Lower lobe of right lung (tissue), 2 donors: ENCODE data around the gene ADIRF. TPM values are rescaled to one million over a fixed set of nuclear protein-coding genes. Genes with fewer than 3 reads are reported as not detected.
"Not testable (repeated sequence)": the region's sequence is repeated elsewhere in the genome, so short reads cannot be mapped to it uniquely, and the experiment has no call there.

Experiments
- ATAC-seq, 2 donors: fragments of 200-7000 bp; cut with Tn5 transposase; one replicate each; pipeline ENCODE4 v1.9.1; 2020 to 2022; ENCODE audit warnings: mild to moderate bottlenecking in 2 of 2, moderate library complexity in 2 of 2
- DNase-seq: peaks from one replicate; pipeline ENCODE4 v3.0.0-alpha.2; 2020
- H3K27ac ChIP-seq: fragments of 200-600 bp; one replicate; pipeline ENCODE4 v1.8.0; 2022
- H3K27me3 ChIP-seq: fragments of 200-600 bp; one replicate; pipeline ENCODE4 v1.8.0; 2022; ENCODE audit warnings: low read depth
- H3K36me3 ChIP-seq: fragments of 200-600 bp; one replicate; pipeline ENCODE4 v1.8.0; 2022; ENCODE audit warnings: mild to moderate bottlenecking
- H3K4me1 ChIP-seq: fragments of 200-600 bp; one replicate; pipeline ENCODE4 v1.8.0; 2022
- H3K4me3 ChIP-seq: fragments of 200-600 bp; one replicate; pipeline ENCODE4 v1.8.0; 2022; ENCODE audit warnings: mild to moderate bottlenecking
- H3K9me3 ChIP-seq: fragments of 200-600 bp; one replicate; pipeline ENCODE4 v1.8.0; 2022
- intact Hi-C: fragments of 100-400 bp; cut with DNase I; formaldehyde crosslinking; loops from one replicate; pipeline ENCODE4 v1.11.0; 2022
- total RNA-seq: library from RNA; stranded (reverse); fragmentation: NEBNext Ultra II Directional; extraction: Animal tissue kit (Norgen Biotek cat#: 25700); gene quantifications from one replicate; pipeline ENCODE4 v1.2.1, GENCODE V29; 2021
- TF ChIP-seq, protein P1 (sequence below): fragments of 200-600 bp; IDR thresholded peaks from one replicate; pipeline ENCODE4 v1.8.0; 2022; ENCODE audit warnings: antibody characterized with exemption, mild to moderate bottlenecking
- donor health status: DM: no; HTN: yes; CAD: no; lungs with severe emphysema.

Gene ADIRF
- total RNA-seq, 1 donor from 2014 or later: 158 TPM

DNA sequence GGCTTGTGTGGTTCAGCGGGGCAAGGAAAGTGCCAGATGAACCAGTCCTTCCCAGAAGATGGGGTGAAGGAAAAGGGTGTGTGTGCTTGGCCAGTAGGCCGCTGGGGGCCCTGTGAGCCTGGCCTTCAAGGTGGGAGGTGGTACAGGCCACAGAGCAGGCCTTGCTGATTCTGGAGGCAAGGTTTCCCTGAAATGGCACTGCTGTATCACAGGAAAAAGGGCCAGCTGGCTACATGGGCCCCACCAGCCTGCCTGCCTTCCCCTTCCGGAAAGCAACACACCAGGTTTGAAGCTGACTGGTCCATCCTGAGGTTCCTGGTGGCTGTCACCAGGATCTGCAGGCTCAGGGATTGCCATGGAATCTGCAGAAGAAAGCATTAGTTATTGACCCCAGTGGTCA is 23.4 kb upstream of the ADIRF start:
- ATAC-seq (no peak), DNase-seq (no peak)
- intact Hi-C loops: no loop called here

DNA sequence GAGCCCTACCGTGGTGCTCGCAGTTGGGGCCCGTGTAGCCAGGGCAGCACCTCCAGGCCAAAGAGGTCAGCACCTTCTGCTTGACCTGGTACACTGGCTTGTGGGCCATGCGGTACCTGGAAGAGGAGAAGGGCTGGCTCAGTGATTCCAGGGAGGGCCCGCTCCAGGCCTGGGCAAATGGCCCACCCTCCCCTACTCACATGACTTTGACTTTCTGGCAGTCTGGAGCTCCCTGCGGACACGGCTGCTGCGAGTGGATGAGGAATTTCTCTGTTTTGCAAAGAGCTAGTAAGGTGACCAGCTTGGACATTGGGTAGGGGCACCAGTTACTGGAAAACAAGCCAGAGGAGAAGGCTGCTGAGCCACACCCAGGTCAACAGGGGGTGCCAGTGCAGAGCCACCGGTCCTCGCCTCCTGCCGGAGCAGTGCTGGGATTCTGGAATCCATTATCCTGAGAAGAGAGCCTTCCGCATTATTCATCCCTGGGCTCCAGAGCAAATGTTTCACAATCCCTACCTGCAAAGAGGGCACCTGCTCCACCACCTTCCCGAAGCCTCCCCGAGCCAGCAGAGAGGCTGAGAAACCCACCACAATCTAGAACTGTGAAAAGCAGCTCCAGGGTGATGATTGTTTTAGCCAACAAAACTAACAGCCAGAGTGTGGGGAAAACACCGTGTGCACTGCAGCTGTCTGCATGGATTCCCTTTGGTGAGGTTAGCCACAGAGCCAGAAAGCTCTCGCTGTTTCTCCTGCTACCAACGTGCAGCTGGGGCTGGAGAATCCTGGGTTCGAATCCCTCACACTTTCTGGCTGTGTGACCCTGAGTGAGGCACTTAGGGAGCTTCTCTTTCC is 22.7 kb upstream of the ADIRF start:
- Histone ChIP-seq H3K9me3 (no peaks in the 10 kb centered on the region), H3K27me3 (no peaks in the 10 kb centered on the region), H3K27ac (no peak overlapping the region), H3K36me3 (peaks cover 5% of the 10 kb centered on the region), H3K4me3 (no peak overlapping the region), H3K4me1 (peaks cover 14% of the 10 kb centered on the region)
- TF ChIP-seq, protein P1, sequence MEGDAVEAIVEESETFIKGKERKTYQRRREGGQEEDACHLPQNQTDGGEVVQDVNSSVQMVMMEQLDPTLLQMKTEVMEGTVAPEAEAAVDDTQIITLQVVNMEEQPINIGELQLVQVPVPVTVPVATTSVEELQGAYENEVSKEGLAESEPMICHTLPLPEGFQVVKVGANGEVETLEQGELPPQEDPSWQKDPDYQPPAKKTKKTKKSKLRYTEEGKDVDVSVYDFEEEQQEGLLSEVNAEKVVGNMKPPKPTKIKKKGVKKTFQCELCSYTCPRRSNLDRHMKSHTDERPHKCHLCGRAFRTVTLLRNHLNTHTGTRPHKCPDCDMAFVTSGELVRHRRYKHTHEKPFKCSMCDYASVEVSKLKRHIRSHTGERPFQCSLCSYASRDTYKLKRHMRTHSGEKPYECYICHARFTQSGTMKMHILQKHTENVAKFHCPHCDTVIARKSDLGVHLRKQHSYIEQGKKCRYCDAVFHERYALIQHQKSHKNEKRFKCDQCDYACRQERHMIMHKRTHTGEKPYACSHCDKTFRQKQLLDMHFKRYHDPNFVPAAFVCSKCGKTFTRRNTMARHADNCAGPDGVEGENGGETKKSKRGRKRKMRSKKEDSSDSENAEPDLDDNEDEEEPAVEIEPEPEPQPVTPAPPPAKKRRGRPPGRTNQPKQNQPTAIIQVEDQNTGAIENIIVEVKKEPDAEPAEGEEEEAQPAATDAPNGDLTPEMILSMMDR: no peak
- intact Hi-C loops: no loop called here
- DNase-seq (no peak), ATAC-seq (no peak)

More for the DNA sequence above, 23.4 kb upstream of the ADIRF start:
- Histone ChIP-seq H3K27me3 (no peaks in the 10 kb centered on the region), H3K9me3 (no peaks in the 10 kb centered on the region), H3K27ac (no peak overlapping the region), H3K4me1 (peaks cover 14% of the 10 kb centered on the region), H3K36me3 (peaks cover 9% of the 10 kb centered on the region), H3K4me3 (no peak overlapping the region)
- TF ChIP-seq, protein P1: no peak

DNA sequence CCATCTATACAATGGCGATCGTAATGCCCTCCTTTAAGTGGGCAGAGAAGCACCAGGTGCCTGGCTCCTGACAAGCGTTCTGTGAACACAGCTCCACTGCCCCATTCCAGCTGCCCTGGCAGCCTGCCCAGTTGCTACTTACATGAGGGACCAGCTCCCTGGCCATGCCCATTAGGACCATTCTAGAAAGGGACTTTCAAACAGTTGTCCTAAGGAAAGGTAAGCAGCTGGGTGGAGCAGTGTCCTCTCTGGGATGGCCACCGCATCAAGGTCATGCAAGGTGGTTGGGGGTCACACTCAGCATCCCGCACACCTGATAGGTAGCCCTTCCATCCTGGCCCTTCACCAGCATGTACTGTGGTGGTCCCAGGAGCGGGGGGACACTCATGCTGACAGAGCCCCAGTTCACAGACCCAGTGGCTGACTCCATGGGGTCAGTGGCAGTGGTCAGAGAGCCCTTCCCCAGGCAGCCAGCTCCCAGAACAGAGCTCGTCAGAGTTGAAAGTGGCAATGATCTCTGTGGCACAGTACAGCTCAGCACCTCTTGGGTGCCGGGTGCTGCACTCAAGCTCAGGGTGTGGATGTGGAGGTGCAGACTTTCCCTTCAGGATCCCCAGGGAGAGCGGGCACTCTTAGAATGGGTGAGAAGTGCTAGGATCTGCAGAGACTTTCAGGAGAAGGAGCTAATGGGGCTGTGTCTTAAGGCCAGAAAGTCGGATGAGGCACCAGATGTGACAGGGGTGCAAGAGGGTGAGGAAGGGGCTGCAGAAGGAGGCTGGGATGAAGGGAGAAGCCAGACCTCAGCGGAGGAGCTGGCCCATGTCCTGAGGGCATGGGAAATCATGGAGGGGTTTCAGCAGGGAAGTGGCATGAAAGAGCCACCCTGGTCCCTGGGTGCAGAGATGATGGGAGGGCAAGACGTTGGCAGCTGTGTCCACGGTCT is 21.8 kb upstream of the ADIRF start:
- Histone ChIP-seq H3K4me3 (no peak overlapping the region), H3K9me3 (no peaks in the 10 kb centered on the region), H3K36me3 (no peaks in the 10 kb centered on the region), H3K27ac (no peak overlapping the region), H3K27me3 (no peaks in the 10 kb centered on the region), H3K4me1 (peaks cover 14% of the 10 kb centered on the region)
- TF ChIP-seq, protein P1: no peak
- peak in 1 of 2 donors; percentile 17 for ATAC-seq
- no peak for DNase-seq
- intact Hi-C loops: no loop called here

DNA sequence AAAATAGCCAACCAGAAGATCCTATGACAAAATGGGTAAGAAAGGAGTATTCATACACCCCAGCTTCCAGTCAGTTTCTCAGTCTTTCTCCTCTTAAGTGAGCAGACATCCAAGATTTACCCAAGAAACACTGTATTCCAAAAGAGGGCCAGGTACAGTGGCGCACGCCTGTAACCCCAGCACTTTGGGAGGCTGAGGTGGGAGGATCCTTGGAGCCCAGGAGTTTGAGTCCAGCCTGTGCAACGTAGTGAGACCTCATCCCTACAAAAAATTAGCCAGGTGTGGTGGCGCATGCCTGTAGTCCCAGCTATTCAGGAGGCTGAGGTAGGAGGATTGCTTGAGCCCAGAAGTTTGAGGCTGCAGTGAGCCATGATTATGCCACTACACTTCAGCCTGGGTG is 20.5 kb upstream of the ADIRF start:
- H3K9me3 ChIP-seq, intact Hi-C loops, H3K27ac ChIP-seq, DNase-seq, H3K36me3 ChIP-seq, H3K4me3 ChIP-seq, ATAC-seq, H3K27me3 ChIP-seq: not testable (repeated sequence)
- H3K4me1 ChIP-seq: peaks cover 14% of the 10 kb centered on the region

DNA sequence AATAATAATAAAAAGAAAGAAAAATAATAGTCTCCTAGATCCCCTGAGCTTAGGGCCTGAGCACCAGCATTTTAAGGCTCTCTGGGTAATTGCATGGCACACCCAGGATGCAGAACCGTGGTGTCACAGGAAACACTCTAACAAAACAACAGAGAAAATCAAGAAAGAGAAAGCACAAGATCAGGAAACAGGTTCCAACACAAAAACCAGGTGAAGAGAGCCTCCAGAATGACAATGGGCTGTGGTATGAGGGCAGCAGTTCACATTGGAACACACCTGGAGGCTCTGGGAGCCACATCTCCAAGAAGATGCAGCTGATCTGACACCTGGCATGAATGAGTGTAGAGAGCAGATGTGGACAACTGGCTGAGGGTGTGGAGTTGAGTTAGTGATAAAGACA is 17.9 kb upstream of the ADIRF start:
- intact Hi-C loops: no loop called here

More for the DNA sequence above, 17.9 kb upstream of the ADIRF start:
- Histone ChIP-seq H3K27me3 (no peaks in the 10 kb centered on the region), H3K4me3 (no peak overlapping the region), H3K9me3 (no peaks in the 10 kb centered on the region), H3K36me3 (no peaks in the 10 kb centered on the region), H3K4me1 (peaks cover 38% of the 10 kb centered on the region), H3K27ac (no peak overlapping the region)
- DNase-seq (no peak), ATAC-seq (no peak)
- TF ChIP-seq, protein P1: no peak
